HCT116 (cell line): ENCODE results near the gene TARS3.
A peak's percentile ranks its signal among the peaks of the same experiment; 100 is the strongest.

Experiments
- CEBPB ChIP-seq: IDR thresholded peaks from 2 replicates; pipeline ENCODE4 v1.6.1; 2012; ENCODE audit warnings: low read depth
- EZH2 ChIP-seq: fragments of 200-600 bp; sonication (generic); IDR thresholded peaks from 2 replicates; pipeline ENCODE4 v1.6.1; 2017; ENCODE audit warnings: antibody characterized with exemption, mixed run types
- EZH2phosphoT487 ChIP-seq: fragments of 200-600 bp; IDR thresholded peaks from 2 replicates; pipeline ENCODE4 v1.6.1; 2018; ENCODE audit warnings: antibody characterized with exemption, borderline replicate concordance
- POLR2A ChIP-seq: IDR thresholded peaks from 2 replicates; pipeline ENCODE4 v1.7.0; 2011; ENCODE audit warnings: borderline replicate concordance; ENCODE audit not compliant: insufficient read depth, insufficient read length; ENCODE audit errors: extremely low read depth
- POLR2AphosphoS5 ChIP-seq: IDR thresholded peaks from 2 replicates; pipeline ENCODE4 v1.6.1; 2011; ENCODE audit warnings: mild to moderate bottlenecking, low read depth, low read length, moderate library complexity
- RAD21 ChIP-seq: IDR thresholded peaks from 2 replicates; pipeline ENCODE4 v1.6.1; 2012; ENCODE audit warnings: low read depth, mild to moderate bottlenecking
- SP1 ChIP-seq: IDR thresholded peaks from 2 replicates; pipeline ENCODE4 v1.6.1; 2012; ENCODE audit warnings: low read depth
- TCF7L2 ChIP-seq: IDR thresholded peaks from 2 replicates; pipeline ENCODE4 v1.7.0; 2011; ENCODE audit warnings: borderline replicate concordance, inconsistent platforms; ENCODE audit not compliant: insufficient read depth, insufficient read length; ENCODE audit errors: extremely low read depth
- YY1 ChIP-seq: IDR thresholded peaks from 2 replicates; pipeline ENCODE4 v1.6.1; 2011; ENCODE audit warnings: low read length, low read depth, moderate library complexity, mild to moderate bottlenecking; ENCODE audit not compliant: insufficient replicate concordance; ENCODE audit errors: extremely low read depth
- ZNF274 ChIP-seq: fragments of 200-500 bp; sonication (Bioruptor generic); IDR thresholded peaks from 2 replicates; pipeline ENCODE4 v1.6.1; 2014; ENCODE audit warnings: mild to moderate bottlenecking, low read depth, low read length, inconsistent platforms
- TF ChIP-seq, protein P1 (sequence below), 3 experiments: fragments of 200-600 bp in 1 of 3; sonication (generic) in 1 of 3; IDR thresholded peaks in 2 of 3; conservative IDR thresholded peaks in 1 of 3; 2 replicates each; pipeline ENCODE4 v1.5.1; 2012 to 2017; ENCODE audit warnings: low read depth in 2 of 3, low read length in 2 of 3, antibody characterized with exemption in 1 of 3, borderline replicate concordance in 1 of 3, control low read depth in 1 of 3, mild to moderate bottlenecking in 1 of 3, mixed read lengths in 1 of 3, mixed run types in 1 of 3, moderate library complexity in 1 of 3; ENCODE audit not compliant: insufficient read depth in 1 of 3
- TF ChIP-seq, protein P2 (sequence below): IDR thresholded peaks from 2 replicates; pipeline ENCODE4 v1.6.1; 2012
- TF ChIP-seq, protein P3 (sequence below): IDR thresholded peaks from 2 replicates; pipeline ENCODE4 v1.6.1; 2012; ENCODE audit warnings: low read depth

DNA sequence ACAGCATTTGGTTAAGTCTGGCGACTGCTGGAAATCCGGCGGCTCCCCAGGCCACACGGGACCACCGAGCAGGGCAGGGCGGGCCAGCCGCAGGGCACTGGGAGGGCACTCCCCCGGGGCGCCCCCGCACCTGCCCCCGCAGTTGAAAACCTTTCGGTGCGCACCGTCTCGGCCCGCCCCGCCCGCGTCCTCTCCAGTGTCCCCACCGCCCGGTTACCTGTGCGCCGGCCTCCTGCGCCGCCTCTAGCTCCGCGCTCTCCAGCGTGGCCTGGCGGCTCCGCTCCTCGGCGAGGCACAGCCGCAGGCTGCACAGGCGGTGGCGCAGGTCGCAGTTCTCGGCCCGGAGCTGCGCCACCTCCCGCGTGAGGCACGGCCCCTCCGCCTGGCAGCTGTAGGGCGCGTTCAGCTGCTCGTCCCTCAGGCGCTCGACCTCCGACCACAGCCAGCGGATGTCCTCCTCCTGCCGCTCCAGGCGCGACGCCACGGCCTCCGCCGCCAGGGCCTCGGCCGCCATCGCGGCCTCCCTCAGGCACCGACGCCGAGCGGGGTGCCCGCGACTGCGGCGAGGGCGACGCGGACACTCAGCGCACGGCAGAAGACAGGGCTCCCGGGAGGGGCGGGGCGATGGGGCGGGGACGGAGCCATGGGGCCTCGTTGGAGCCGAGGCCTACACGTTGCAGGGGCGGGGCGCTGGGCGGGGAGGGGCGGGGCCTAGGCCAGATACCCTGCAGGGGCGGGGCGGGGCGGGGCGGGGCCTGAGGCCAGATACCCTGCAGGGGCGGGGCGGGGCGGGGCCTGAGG, at the start of gene TARS3:
- TF ChIP-seq POLR2A: peak; percentile 88
- TF ChIP-seq, protein P1, sequence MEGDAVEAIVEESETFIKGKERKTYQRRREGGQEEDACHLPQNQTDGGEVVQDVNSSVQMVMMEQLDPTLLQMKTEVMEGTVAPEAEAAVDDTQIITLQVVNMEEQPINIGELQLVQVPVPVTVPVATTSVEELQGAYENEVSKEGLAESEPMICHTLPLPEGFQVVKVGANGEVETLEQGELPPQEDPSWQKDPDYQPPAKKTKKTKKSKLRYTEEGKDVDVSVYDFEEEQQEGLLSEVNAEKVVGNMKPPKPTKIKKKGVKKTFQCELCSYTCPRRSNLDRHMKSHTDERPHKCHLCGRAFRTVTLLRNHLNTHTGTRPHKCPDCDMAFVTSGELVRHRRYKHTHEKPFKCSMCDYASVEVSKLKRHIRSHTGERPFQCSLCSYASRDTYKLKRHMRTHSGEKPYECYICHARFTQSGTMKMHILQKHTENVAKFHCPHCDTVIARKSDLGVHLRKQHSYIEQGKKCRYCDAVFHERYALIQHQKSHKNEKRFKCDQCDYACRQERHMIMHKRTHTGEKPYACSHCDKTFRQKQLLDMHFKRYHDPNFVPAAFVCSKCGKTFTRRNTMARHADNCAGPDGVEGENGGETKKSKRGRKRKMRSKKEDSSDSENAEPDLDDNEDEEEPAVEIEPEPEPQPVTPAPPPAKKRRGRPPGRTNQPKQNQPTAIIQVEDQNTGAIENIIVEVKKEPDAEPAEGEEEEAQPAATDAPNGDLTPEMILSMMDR (IDR thresholded peaks at IDR 0.05 in 2 of 3, conservative IDR thresholded peaks at IDR 0.05 in 1 of 3; ENCODE audit: borderline replicate concordance in 1 of 3, insufficient read depth in 1 of 3, low read depth in 2 of 3, low read length in 2 of 3): 0 out of 6 replicates have a peak, but pooled peaks of 1 of the 3 experiments have one; percentile 9
- TF ChIP-seq SP1: peak; percentile 44
- peak; percentile 73 for TF ChIP-seq YY1
- peak; percentile 94 for TF ChIP-seq POLR2AphosphoS5
- TF ChIP-seq CEBPB: no peak
- no peak for TF ChIP-seq EZH2
- TF ChIP-seq, protein P2, sequence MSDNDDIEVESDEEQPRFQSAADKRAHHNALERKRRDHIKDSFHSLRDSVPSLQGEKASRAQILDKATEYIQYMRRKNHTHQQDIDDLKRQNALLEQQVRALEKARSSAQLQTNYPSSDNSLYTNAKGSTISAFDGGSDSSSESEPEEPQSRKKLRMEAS: peak; percentile 80
- no peak for TF ChIP-seq EZH2phosphoT487
- no peak for TF ChIP-seq RAD21
- peak; percentile 31 for TF ChIP-seq TCF7L2
- TF ChIP-seq, protein P3, sequence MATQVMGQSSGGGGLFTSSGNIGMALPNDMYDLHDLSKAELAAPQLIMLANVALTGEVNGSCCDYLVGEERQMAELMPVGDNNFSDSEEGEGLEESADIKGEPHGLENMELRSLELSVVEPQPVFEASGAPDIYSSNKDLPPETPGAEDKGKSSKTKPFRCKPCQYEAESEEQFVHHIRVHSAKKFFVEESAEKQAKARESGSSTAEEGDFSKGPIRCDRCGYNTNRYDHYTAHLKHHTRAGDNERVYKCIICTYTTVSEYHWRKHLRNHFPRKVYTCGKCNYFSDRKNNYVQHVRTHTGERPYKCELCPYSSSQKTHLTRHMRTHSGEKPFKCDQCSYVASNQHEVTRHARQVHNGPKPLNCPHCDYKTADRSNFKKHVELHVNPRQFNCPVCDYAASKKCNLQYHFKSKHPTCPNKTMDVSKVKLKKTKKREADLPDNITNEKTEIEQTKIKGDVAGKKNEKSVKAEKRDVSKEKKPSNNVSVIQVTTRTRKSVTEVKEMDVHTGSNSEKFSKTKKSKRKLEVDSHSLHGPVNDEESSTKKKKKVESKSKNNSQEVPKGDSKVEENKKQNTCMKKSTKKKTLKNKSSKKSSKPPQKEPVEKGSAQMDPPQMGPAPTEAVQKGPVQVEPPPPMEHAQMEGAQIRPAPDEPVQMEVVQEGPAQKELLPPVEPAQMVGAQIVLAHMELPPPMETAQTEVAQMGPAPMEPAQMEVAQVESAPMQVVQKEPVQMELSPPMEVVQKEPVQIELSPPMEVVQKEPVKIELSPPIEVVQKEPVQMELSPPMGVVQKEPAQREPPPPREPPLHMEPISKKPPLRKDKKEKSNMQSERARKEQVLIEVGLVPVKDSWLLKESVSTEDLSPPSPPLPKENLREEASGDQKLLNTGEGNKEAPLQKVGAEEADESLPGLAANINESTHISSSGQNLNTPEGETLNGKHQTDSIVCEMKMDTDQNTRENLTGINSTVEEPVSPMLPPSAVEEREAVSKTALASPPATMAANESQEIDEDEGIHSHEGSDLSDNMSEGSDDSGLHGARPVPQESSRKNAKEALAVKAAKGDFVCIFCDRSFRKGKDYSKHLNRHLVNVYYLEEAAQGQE: no peak
- TF ChIP-seq ZNF274: no peak
